Measurements from ENCODE around the gene PIEZO2. TPM values are rescaled to one million over a fixed set of nuclear protein-coding genes. Genes with fewer than 3 reads are reported as not detected.

PIEZO2 gene
- total and polyA plus RNA-seq, 10 donors: 0.42 to 13.0 (median 8.0) TPM

DNA sequence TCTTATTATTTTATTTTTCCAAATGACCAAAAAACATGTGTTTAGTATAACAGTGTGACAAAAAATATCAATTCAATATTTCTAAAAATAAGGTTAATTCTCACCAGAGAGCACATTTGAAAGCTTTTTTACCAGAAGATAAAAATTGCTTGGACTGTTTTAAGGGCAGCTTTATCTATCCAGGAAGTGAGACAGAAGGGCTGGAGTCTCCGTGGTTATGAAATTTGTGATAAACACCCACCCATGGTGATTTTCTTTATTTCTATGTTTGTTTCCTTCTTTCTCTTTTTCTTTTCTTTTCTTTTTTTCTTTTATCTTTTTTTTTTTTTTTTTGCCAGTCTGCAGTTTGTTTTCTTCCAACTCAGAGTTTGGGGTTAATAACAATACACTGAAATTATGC is 298.5 kb downstream of the PIEZO2 start:
- no peak for DNase-seq
- no peak overlapping the region for H3K4me3 ChIP-seq
- H3K27me3 ChIP-seq (replicated peaks in 1 of 7): peaks cover 0 to 6% (median 0%) of the 10 kb centered on the region in 7 donors
- intact Hi-C loops (cut with DNase I; ENCODE audit: low total_unique reads): loop anchor here (10.0 kb wide), 2 partner anchors 304 to 704 kb away; no protein-coding TSS in a partner anchor
- no peak overlapping the region for H3K27ac ChIP-seq
- WGBS, 5 donors: 13 to 26% (median 17%) methylated on average over 1 of the region's 1 CpG
- H3K4me1 ChIP-seq: peaks cover 0 to 9% (median 0%) of the 10 kb centered on the region in 6 donors
- TF ChIP-seq POLR2A (IDR thresholded peaks at IDR 0.05) (no peak), POLR2AphosphoS5 (IDR thresholded peaks at IDR 0.05) (no peak)
- TF ChIP-seq, protein P1, sequence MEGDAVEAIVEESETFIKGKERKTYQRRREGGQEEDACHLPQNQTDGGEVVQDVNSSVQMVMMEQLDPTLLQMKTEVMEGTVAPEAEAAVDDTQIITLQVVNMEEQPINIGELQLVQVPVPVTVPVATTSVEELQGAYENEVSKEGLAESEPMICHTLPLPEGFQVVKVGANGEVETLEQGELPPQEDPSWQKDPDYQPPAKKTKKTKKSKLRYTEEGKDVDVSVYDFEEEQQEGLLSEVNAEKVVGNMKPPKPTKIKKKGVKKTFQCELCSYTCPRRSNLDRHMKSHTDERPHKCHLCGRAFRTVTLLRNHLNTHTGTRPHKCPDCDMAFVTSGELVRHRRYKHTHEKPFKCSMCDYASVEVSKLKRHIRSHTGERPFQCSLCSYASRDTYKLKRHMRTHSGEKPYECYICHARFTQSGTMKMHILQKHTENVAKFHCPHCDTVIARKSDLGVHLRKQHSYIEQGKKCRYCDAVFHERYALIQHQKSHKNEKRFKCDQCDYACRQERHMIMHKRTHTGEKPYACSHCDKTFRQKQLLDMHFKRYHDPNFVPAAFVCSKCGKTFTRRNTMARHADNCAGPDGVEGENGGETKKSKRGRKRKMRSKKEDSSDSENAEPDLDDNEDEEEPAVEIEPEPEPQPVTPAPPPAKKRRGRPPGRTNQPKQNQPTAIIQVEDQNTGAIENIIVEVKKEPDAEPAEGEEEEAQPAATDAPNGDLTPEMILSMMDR (IDR thresholded peaks at IDR 0.05 in 8 of 11, conservative IDR thresholded peaks at IDR 0.05 in 3 of 11): no peak
- no peaks in the 10 kb centered on the region for H3K36me3 ChIP-seq
- H3K9me3 ChIP-seq: no peaks in the 10 kb centered on the region

DNA sequence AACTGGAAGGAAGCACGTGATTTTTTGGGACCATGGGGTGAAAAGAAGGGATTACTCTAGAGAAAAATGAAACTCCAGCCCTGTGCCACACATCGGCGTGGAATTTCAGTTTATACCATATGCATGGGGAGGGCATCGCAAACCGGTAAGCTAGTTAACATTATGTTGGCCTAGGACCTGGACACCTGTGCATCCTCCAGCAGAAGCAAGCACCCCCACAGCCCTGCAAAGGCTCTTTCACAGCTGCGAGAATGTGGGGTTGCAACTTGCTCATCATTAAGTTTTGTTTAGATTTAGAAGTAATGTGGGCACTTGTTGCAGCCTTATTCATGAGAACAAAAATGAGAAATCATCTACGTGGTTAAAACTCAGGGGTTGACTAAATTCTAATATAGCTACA is 299.2 kb downstream of the PIEZO2 start:
- TF ChIP-seq POLR2A (IDR thresholded peaks at IDR 0.05) (no peak), POLR2AphosphoS5 (IDR thresholded peaks at IDR 0.05) (no peak)
- TF ChIP-seq, protein P1 (IDR thresholded peaks at IDR 0.05 in 8 of 11, conservative IDR thresholded peaks at IDR 0.05 in 3 of 11): no peak
- no peak for DNase-seq
- 83 to 93% (median 88%) methylated on average over 7 of the region's 7 CpGs for WGBS, 5 donors
- Histone ChIP-seq H3K4me3 (no peak overlapping the region), H3K9me3 (no peaks in the 10 kb centered on the region), H3K36me3 (no peaks in the 10 kb centered on the region), H3K27ac (no peak overlapping the region), H3K27me3 (replicated peaks in 1 of 7) (peaks cover 0 to 6% (median 0%) of the 10 kb centered on the region in 7 donors), H3K4me1 (peaks cover 0 to 9% (median 0%) of the 10 kb centered on the region in 6 donors)
- intact Hi-C loops (cut with DNase I; ENCODE audit: low total_unique reads): loop anchor here (10.0 kb wide), 2 partner anchors 305 to 705 kb away; no protein-coding TSS in a partner anchor

DNA sequence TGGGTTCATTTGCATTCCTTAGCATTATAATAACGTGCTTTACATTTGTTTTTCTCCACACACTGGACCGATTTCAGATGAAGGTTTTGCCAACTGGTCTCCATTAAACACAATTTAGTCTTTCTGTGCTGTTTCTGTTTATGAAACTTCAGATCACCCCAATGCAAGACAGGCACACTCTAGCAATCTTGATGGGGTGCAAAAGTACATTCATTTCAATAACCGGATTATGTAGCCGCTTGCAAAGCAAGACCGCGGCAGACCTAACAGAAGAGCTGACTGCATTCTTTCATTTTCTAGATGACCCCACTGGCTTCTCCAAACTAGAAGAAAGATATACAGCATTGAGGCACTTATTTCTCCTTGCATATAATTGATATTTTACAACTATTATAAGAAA is 301.5 kb downstream of the PIEZO2 start:
- intact Hi-C loops (cut with DNase I; ENCODE audit: low total_unique reads): no loop called here
- H3K27me3 ChIP-seq (replicated peaks in 1 of 7): no peaks in the 10 kb centered on the region
- H3K4me3 ChIP-seq: no peak overlapping the region
- no peaks in the 10 kb centered on the region for H3K36me3 ChIP-seq
- TF ChIP-seq POLR2AphosphoS5 (IDR thresholded peaks at IDR 0.05) (no peak), POLR2A (IDR thresholded peaks at IDR 0.05) (no peak)
- TF ChIP-seq, protein P1 (IDR thresholded peaks at IDR 0.05 in 8 of 11, conservative IDR thresholded peaks at IDR 0.05 in 3 of 11): no peak
- DNase-seq: no peak
- peaks cover 0 to 9% (median 0%) of the 10 kb centered on the region in 6 donors for H3K4me1 ChIP-seq
- WGBS, 5 donors: 83 to 89% (median 86%) methylated on average over 6 of the region's 6 CpGs
- H3K9me3 ChIP-seq: no peaks in the 10 kb centered on the region
- H3K27ac ChIP-seq: no peak overlapping the region

DNA sequence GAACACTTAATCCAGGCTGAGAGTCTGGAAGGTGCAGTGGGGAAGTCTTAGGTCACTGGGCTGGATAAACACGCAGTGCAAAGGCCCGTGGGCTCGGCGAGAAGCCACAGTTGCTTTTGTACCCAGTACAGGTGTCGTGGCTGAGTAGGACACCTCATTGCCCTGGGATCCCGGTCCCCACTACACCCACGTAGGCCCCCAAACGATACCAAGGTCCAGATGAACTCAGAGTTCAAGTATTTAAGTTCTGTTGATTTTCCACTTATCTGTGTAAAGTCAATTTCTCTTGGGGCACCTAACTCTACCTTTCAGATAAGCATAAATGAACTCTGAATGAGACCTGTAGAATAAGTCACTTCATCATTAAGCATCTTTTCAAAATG is 302.0 kb downstream of the PIEZO2 start:
- DNase-seq: no peak
- no peaks in the 10 kb centered on the region for H3K9me3 ChIP-seq
- WGBS, 5 donors: 82 to 93% (median 89%) methylated on average over 8 of the region's 8 CpGs
- H3K4me1 ChIP-seq: peaks cover 0 to 9% (median 0%) of the 10 kb centered on the region in 6 donors
- H3K27ac ChIP-seq: no peak overlapping the region
- H3K27me3 ChIP-seq (replicated peaks in 1 of 7): no peaks in the 10 kb centered on the region
- H3K4me3 ChIP-seq: no peak overlapping the region
- no peaks in the 10 kb centered on the region for H3K36me3 ChIP-seq
- TF ChIP-seq, protein P1 (IDR thresholded peaks at IDR 0.05 in 8 of 11, conservative IDR thresholded peaks at IDR 0.05 in 3 of 11): no peak
- no peak for TF ChIP-seq POLR2AphosphoS5 (IDR thresholded peaks at IDR 0.05)
- no peak for TF ChIP-seq POLR2A (IDR thresholded peaks at IDR 0.05)
- intact Hi-C loops (cut with DNase I; ENCODE audit: low total_unique reads): no loop called here

Measured in spleen (tissue), 11 donors.